ENCODE results near the gene ASCC3.

DNA sequence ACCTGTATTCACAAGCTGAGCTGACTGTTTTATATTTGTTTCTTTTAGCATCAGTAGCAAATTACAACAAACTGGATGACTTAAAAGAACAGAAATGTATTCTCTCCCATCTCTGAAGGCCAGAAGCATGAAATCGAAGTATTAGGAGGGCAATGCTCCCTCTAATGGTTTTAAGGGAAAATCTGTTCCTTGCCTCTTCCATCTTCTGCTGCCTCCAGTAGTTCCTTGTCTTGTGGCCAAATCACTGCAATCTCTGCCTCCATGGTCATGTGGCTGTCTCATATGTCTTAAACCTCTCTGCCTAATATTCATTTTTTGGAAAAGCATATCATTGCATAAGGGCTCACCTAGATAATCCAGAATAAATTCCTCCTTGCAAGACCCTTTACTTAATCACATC, 25.2 kb upstream of the ASCC3 start:
- TF ChIP-seq, protein P1, sequence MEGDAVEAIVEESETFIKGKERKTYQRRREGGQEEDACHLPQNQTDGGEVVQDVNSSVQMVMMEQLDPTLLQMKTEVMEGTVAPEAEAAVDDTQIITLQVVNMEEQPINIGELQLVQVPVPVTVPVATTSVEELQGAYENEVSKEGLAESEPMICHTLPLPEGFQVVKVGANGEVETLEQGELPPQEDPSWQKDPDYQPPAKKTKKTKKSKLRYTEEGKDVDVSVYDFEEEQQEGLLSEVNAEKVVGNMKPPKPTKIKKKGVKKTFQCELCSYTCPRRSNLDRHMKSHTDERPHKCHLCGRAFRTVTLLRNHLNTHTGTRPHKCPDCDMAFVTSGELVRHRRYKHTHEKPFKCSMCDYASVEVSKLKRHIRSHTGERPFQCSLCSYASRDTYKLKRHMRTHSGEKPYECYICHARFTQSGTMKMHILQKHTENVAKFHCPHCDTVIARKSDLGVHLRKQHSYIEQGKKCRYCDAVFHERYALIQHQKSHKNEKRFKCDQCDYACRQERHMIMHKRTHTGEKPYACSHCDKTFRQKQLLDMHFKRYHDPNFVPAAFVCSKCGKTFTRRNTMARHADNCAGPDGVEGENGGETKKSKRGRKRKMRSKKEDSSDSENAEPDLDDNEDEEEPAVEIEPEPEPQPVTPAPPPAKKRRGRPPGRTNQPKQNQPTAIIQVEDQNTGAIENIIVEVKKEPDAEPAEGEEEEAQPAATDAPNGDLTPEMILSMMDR (IDR thresholded peaks at IDR 0.05; ENCODE audit: low read depth, low read length, poor library complexity, severe bottlenecking), result no peak
- TF ChIP-seq EZH2phosphoT487 (IDR thresholded peaks at IDR 0.05; ENCODE audit: borderline replicate concordance, low read length), result no peak

All from DOHH2 (cell line).